PC-9 (cell line): Measurements from ENCODE around the gene TNN.

Experiments used
- EZH2 ChIP-seq: fragments of 200-600 bp; sonication (generic); IDR thresholded peaks from 2 replicates; pipeline ENCODE4 v1.8.0; 2017; ENCODE audit warnings: antibody characterized with exemption, low read depth
- TF ChIP-seq, protein P1 (sequence below): fragments of 200-600 bp; sonication (generic); conservative IDR thresholded peaks from 2 replicates; pipeline ENCODE4 v1.6.1; 2017; ENCODE audit warnings: mixed run types, antibody characterized with exemption, mild to moderate bottlenecking, moderate library complexity

DNA sequence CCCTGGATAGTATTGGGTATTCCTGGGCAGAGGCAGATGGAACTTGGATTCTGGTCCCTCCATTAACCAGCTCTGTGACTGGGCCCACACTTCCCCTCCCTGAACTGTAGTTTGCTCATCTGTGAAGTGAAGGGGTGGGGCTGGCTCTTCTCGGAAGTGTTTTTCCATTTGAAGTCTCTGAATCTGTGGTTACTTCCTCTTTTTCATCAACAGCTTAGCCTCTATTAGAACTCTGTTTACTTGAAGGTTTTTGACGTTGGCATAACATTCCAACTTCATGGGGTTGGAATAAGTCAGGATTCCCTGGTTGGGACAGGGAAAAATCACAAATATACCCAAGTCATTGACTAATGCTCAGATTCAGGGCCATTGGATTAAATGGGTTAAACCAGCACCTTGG is 121.3 kb downstream of the TNN start:
- TF ChIP-seq, protein P1, sequence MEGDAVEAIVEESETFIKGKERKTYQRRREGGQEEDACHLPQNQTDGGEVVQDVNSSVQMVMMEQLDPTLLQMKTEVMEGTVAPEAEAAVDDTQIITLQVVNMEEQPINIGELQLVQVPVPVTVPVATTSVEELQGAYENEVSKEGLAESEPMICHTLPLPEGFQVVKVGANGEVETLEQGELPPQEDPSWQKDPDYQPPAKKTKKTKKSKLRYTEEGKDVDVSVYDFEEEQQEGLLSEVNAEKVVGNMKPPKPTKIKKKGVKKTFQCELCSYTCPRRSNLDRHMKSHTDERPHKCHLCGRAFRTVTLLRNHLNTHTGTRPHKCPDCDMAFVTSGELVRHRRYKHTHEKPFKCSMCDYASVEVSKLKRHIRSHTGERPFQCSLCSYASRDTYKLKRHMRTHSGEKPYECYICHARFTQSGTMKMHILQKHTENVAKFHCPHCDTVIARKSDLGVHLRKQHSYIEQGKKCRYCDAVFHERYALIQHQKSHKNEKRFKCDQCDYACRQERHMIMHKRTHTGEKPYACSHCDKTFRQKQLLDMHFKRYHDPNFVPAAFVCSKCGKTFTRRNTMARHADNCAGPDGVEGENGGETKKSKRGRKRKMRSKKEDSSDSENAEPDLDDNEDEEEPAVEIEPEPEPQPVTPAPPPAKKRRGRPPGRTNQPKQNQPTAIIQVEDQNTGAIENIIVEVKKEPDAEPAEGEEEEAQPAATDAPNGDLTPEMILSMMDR, result no peak
- no peak for TF ChIP-seq EZH2
